Measurements from ENCODE around the gene ELN. TPM values are rescaled to one million over a fixed set of nuclear protein-coding genes. Genes with fewer than 3 reads are reported as not detected.

Gene ELN
- total and polyA plus RNA-seq, 2 of the 8 experiments (the other 6 are each of a cell fraction or from before 2014, with no cell fraction given): 5.1 to 5.6 TPM

- H3K14ac ChIP-seq (ENCODE audit: insufficient read length): no peak overlapping the region
- H2BK12ac ChIP-seq (ENCODE audit: low read depth, low read length): no peak overlapping the region
- H4K5ac ChIP-seq (ENCODE audit: insufficient read length, low read depth, low read length): no peak overlapping the region
- ChIA-PET CTCF (ENCODE audit: partially characterized antibody) (interaction anchor here (0.8 to 3.3 kb wide), 5 partner anchors 13 to 155 kb away, joined by 3 to 15 read pairs (median 4); partner anchors contain the start of gene ELN), POLR2A (ENCODE audit: partially characterized antibody) (interaction anchor here (0.6 to 1.8 kb wide), 4 partner anchors 8 to 189 kb away, joined by 3 to 5 read pairs (median 4); no protein-coding TSS in a partner anchor)
- no peak overlapping the region for H4K91ac ChIP-seq (replicated peaks; ENCODE audit: insufficient read length, low read length)
- H3K23me2 ChIP-seq (ENCODE audit: low read depth, low read length): peaks cover 28% of the 10 kb centered on the region; the same call in 1 of the 2 replicates
- H2BK120ac ChIP-seq (replicated peaks; ENCODE audit: low read depth, low read length): no peak overlapping the region
- peaks cover 0 to 8% (median 3%) of the 10 kb centered on the region in 4 experiments; a peak in 3 of 7 replicates for H3K4me1 ChIP-seq (replicated peaks in 1 of 4; ENCODE audit: control insufficient read depth in 3 of 4, insufficient read depth in 4 of 4, low read length in 3 of 4)
- 74% methylated on average over 15 of the region's 16 CpGs; no CpG with 5 or more reads in 1 of the 2 experiments for WGBS, 2 experiments (ENCODE audit: extremely low coverage in 1 of 2, insufficient coverage in 1 of 2, insufficient read length in 1 of 2, insufficient replicate concordance in 2 of 2, low coverage in 1 of 2, low lambda C conversion rate in 2 of 2, missing lambda C conversion rate in 1 of 2)
- no peak overlapping the region for H3K9ac ChIP-seq (replicated peaks in 1 of 4; ENCODE audit: extremely low read depth in 1 of 4, low read depth in 3 of 4, low read length in 3 of 4)
- H3K27me3 ChIP-seq (replicated peaks in 1 of 4; ENCODE audit: control insufficient read depth in 3 of 4, extremely low read depth in 1 of 4, insufficient read depth in 3 of 4, low read length in 3 of 4): no peaks in the 10 kb centered on the region
- H2BK15ac ChIP-seq (ENCODE audit: low read length): no peak overlapping the region
- TF ChIP-seq SIX5 (IDR thresholded peaks at IDR 0.05; ENCODE audit: low read depth, low read length) (no peak), SIRT6 (IDR thresholded peaks at IDR 0.05; ENCODE audit: low read length) (no peak), KDM5A (IDR thresholded peaks at IDR 0.05; ENCODE audit: low read length) (no peak), KDM4A (IDR thresholded peaks at IDR 0.05; ENCODE audit: low read depth, low read length, severe bottlenecking) (no peak), RAD21 (IDR thresholded peaks at IDR 0.05 in 1 of 2, conservative IDR thresholded peaks at IDR 0.05 in 1 of 2; ENCODE audit: low read depth in 2 of 2, low read length in 2 of 2) (peak; percentile 56 to 72; a peak in 3 of 4 replicates), SP1 (IDR thresholded peaks at IDR 0.05; ENCODE audit: low read depth, low read length) (no peak), EGR1 (IDR thresholded peaks at IDR 0.05; ENCODE audit: borderline replicate concordance, low read depth, low read length) (no peak), CTCF (IDR thresholded peaks at IDR 0.05; ENCODE audit: control extremely low read depth in 1 of 3, insufficient read depth in 1 of 3, low read depth in 1 of 3, low read length in 3 of 3) (peak; percentile 49 to 71 (median 61)), CHD1 (IDR thresholded peaks at IDR 0.05; ENCODE audit: low read depth, low read length) (no peak)
- no peak overlapping the region; a peak in 1 of 4 replicates for H3K4me2 ChIP-seq (ENCODE audit: insufficient read depth in 1 of 2, low read depth in 2 of 2, low read length in 2 of 2)
- H2AK5ac ChIP-seq (ENCODE audit: low read depth, low read length): no peak overlapping the region
- no peak overlapping the region for H3K23ac ChIP-seq (ENCODE audit: insufficient read length)
- H3K4ac ChIP-seq (replicated peaks; ENCODE audit: insufficient read length, low read depth, low read length): no peak overlapping the region
- DNase-seq (ENCODE audit: low read depth in 1 of 2, low spot score in 2 of 2) (peak in 1 of 2 experiments; percentile 81), FAIRE-seq (no peak)
- no peaks in the 10 kb centered on the region for H3K9me3 ChIP-seq (ENCODE audit: insufficient read depth in 2 of 2, low read depth in 1 of 2, low read length in 1 of 2)
- no peak overlapping the region for H3K56ac ChIP-seq (replicated peaks; ENCODE audit: insufficient read length, low read depth, low read length)
- H3K18ac ChIP-seq (ENCODE audit: extremely low read depth, low read length): 0 out of 2 replicates have a peak overlapping the region, but pooled peaks have one; percentile 22
- H3K79me2 ChIP-seq (ENCODE audit: control insufficient read depth in 1 of 2, insufficient read depth in 2 of 2, low read length in 2 of 2): no peaks in the 10 kb centered on the region
- H2BK20ac ChIP-seq (ENCODE audit: low read length): no peak overlapping the region
- peaks cover 0 to 2% of the 10 kb centered on the region in 2 experiments for H4K20me1 ChIP-seq (replicated peaks in 1 of 2; ENCODE audit: control insufficient read depth in 1 of 2, insufficient read depth in 2 of 2, low read length in 2 of 2)
- no peak overlapping the region for H3K27ac ChIP-seq (ENCODE audit: low read depth, low read length)
- H2AFZ ChIP-seq (ENCODE audit: low read length): no peak overlapping the region
- H3K79me1 ChIP-seq (ENCODE audit: low read depth, low read length): no peaks in the 10 kb centered on the region
- peak overlapping the region; percentile 16; the same call in 1 of the 2 replicates for H4K8ac ChIP-seq (ENCODE audit: extremely low read depth, insufficient read depth, low read length)
- peak overlapping the region; percentile 30; the same call in 1 of the 2 replicates for H2BK5ac ChIP-seq (ENCODE audit: low read depth, low read length)
- H3K4me3 ChIP-seq (ENCODE audit: extremely low read depth in 1 of 4, insufficient read depth in 2 of 4, low read depth in 3 of 4, low read length in 4 of 4): no peak overlapping the region
- no peaks in the 10 kb centered on the region for H3K36me3 ChIP-seq (ENCODE audit: control insufficient read depth in 2 of 4, insufficient read depth in 4 of 4, low read length in 3 of 4)
These were observed 23.8 kb downstream of the ELN start for GRCh38 chr7:74051629-74052410.
